Stomach (tissue), 4 donors: ENCODE data around the gene PHIP.
"Not testable (repeated sequence)": the region's sequence is repeated elsewhere in the genome, so short reads cannot be mapped to it uniquely, and the experiment has no call there.

ENCODE experiments used
- EP300 ChIP-seq: sonication (generic); formaldehyde crosslinking; IDR thresholded peaks from one replicate; pipeline ENCODE4 v1.6.1; 2017; ENCODE audit warnings: antibody characterized with exemption
- POLR2A ChIP-seq, 4 donors: fragments of 450-650 bp; IDR thresholded peaks; one replicate each; pipeline ENCODE4 v1.6.1; 2016; ENCODE audit warnings: antibody characterized with exemption in 4 of 4, control low read depth in 2 of 4, mild to moderate bottlenecking in 1 of 4, moderate library complexity in 1 of 4
- TF ChIP-seq, protein P1 (sequence below), 7 experiments: fragments of 450-650 bp in 4 of 7; fragments of 200-600 bp in 3 of 7; sonication (generic) in 3 of 7; IDR thresholded peaks; one replicate each; pipeline ENCODE4 v1.5.1; 2016 to 2019; ENCODE audit warnings: antibody characterized with exemption in 7 of 7, control low read depth in 2 of 7, mild to moderate bottlenecking in 1 of 7

DNA sequence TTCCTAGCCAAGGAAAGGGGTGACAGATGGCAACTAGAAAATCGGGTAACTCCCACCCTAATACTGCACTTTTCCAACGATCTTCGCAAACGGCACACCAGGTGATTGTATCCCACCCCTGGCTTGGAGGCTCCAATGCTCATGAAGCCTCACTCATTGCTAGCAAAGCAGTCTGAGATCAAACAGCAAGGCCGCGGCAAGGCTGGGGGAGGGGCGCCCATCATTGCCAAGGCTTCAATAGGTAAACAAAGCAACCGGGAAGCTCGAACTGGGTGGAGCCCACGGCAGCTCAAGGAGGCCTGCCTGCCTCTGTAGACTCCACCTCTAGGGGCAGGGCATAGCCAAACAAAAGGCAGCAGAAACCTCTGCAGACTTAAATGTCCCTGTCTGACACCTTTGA lies 156.9 kb downstream of the PHIP start:
- TF ChIP-seq, protein P1, sequence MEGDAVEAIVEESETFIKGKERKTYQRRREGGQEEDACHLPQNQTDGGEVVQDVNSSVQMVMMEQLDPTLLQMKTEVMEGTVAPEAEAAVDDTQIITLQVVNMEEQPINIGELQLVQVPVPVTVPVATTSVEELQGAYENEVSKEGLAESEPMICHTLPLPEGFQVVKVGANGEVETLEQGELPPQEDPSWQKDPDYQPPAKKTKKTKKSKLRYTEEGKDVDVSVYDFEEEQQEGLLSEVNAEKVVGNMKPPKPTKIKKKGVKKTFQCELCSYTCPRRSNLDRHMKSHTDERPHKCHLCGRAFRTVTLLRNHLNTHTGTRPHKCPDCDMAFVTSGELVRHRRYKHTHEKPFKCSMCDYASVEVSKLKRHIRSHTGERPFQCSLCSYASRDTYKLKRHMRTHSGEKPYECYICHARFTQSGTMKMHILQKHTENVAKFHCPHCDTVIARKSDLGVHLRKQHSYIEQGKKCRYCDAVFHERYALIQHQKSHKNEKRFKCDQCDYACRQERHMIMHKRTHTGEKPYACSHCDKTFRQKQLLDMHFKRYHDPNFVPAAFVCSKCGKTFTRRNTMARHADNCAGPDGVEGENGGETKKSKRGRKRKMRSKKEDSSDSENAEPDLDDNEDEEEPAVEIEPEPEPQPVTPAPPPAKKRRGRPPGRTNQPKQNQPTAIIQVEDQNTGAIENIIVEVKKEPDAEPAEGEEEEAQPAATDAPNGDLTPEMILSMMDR (IDR thresholded peaks at IDR 0.05) = not testable (repeated sequence)
- not testable (repeated sequence) for TF ChIP-seq EP300; POLR2A (IDR thresholded peaks at IDR 0.05)
